ENCODE measurements around the gene PSMB7.
A peak's percentile ranks its signal among the peaks of the same experiment; 100 is the strongest.

Gene PSMB7

GRCh38 chr9:124423591-124423990 is 8.3 kb upstream of the PSMB7 start:
- no peak overlapping the region for H3K4me3 Mint-ChIP-seq
- H3K9me3 Mint-ChIP-seq: no peaks in the 10 kb centered on the region
- peaks cover 9% of the 10 kb centered on the region for H3K4me1 Mint-ChIP-seq
- no peak for DNase-seq
- no peaks in the 10 kb centered on the region for H3K36me3 Mint-ChIP-seq (ENCODE audit: low read depth)
- H3K27ac Mint-ChIP-seq: no peak overlapping the region
- H3K27me3 Mint-ChIP-seq (ENCODE audit: low read depth, poor library complexity): peaks cover 21% of the 10 kb centered on the region
- no peak for TF ChIP-seq CTCF (IDR thresholded peaks at IDR 0.05)

- Mint-ChIP-seq H3K4me1 (peaks cover 9% of the 10 kb centered on the region), H3K36me3 (ENCODE audit: low read depth) (no peaks in the 10 kb centered on the region), H3K9me3 (no peaks in the 10 kb centered on the region), H3K27ac (no peak overlapping the region), H3K27me3 (ENCODE audit: low read depth, poor library complexity) (peaks cover 26% of the 10 kb centered on the region), H3K4me3 (no peak overlapping the region)
- DNase-seq: no peak
- no peak for TF ChIP-seq CTCF (IDR thresholded peaks at IDR 0.05)
Observed at GRCh38 chr9:124423155-124423554, 7.9 kb upstream of the PSMB7 start.

GRCh38 chr9:124420991-124421543 is 5.8 kb upstream of the PSMB7 start:
- no peak for DNase-seq
- Mint-ChIP-seq H3K27me3 (ENCODE audit: low read depth, poor library complexity) (peaks cover 20% of the 10 kb centered on the region), H3K9me3 (no peaks in the 10 kb centered on the region), H3K27ac (no peak overlapping the region), H3K4me3 (no peak overlapping the region), H3K36me3 (ENCODE audit: low read depth) (no peaks in the 10 kb centered on the region), H3K4me1 (peaks cover 9% of the 10 kb centered on the region)
- no peak for TF ChIP-seq CTCF (IDR thresholded peaks at IDR 0.05)

GRCh38 chr9:124419832-124420489 is 4.7 kb upstream of the PSMB7 start:
- Mint-ChIP-seq H3K36me3 (ENCODE audit: low read depth) (no peaks in the 10 kb centered on the region), H3K27me3 (ENCODE audit: low read depth, poor library complexity) (peaks cover 23% of the 10 kb centered on the region), H3K4me3 (no peak overlapping the region), H3K9me3 (peaks cover 4% of the 10 kb centered on the region), H3K27ac (no peak overlapping the region), H3K4me1 (peaks cover 16% of the 10 kb centered on the region)
- no peak for DNase-seq
- peak; percentile 44 for TF ChIP-seq CTCF (IDR thresholded peaks at IDR 0.05)

- peaks cover 4% of the 10 kb centered on the region for H3K9me3 Mint-ChIP-seq
- peaks cover 17% of the 10 kb centered on the region for H3K27me3 Mint-ChIP-seq (ENCODE audit: low read depth, poor library complexity)
- TF ChIP-seq CTCF (IDR thresholded peaks at IDR 0.05): no peak
- DNase-seq: no peak
- H3K4me3 Mint-ChIP-seq: peak overlapping the region; percentile 99
- H3K36me3 Mint-ChIP-seq (ENCODE audit: low read depth): peaks cover 27% of the 10 kb centered on the region
- H3K27ac Mint-ChIP-seq: no peak overlapping the region
- H3K4me1 Mint-ChIP-seq: peaks cover 28% of the 10 kb centered on the region
Observed at GRCh38 chr9:124415852-124416484, 726 bp upstream of the PSMB7 start.

Data from nephron progenitor cell (in vitro differentiated cells).